ENCODE measurements around the gene RREB1. TPM values are rescaled to one million over a fixed set of nuclear protein-coding genes. Genes with fewer than 3 reads are reported as not detected.
A peak's percentile ranks its signal among the peaks of the same experiment; 100 is the strongest.

RREB1 gene
- total and polyA plus RNA-seq, 2 experiments from 2014 or later = 8.5 to 25.5 TPM

DNA sequence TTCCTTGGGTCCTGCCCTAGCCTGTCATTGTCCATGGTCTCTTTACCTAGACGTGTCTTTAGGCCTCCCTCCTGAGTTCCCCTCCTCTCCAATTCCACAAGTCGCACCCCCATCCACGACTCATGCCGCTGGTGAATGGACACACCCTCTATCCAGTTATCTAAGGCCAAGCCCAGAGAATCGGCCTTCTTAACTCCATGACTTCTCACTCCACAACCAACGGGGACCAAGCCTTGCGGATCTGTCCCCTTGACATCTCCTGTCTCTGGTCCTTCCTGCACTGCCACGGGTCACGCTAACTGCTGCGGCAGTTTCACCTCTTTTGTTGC is 7.0 kb upstream of the RREB1 start:
- Mint-ChIP-seq H3K27ac (no peak overlapping the region), H3K36me3 (ENCODE audit: low read depth) (no peaks in the 10 kb centered on the region; the same call in 2 of the 3 replicates), H3K4me1 (peaks cover 23% of the 10 kb centered on the region), H3K4me3 (no peak overlapping the region), H3K9me3 (no peaks in the 10 kb centered on the region), H3K27me3 (ENCODE audit: insufficient read depth, low read depth, poor library complexity) (peaks cover 4% of the 10 kb centered on the region)
- ATAC-seq (no peak), DNase-seq (ENCODE audit: low spot score) (no peak)
- Histone ChIP-seq H3K4me3 (no peak overlapping the region), H3K27ac (ENCODE audit: low read depth) (no peak overlapping the region), H3F3A (replicated peaks; ENCODE audit: low read depth) (no peaks in the 10 kb centered on the region), H4K20me1 (replicated peaks; ENCODE audit: insufficient read depth) (no peaks in the 10 kb centered on the region), H3K4me1 (ENCODE audit: insufficient read depth) (0 out of 2 replicates have a peak, but pooled peaks cover 6% of the 10 kb centered on the region), H2AFZ (peak overlapping the region; percentile 14; the same call in 1 of the 2 replicates), H3K9me2 (ENCODE audit: insufficient read depth) (no peaks in the 10 kb centered on the region), H3K4me2 (no peak overlapping the region), H3K27me3 (ENCODE audit: insufficient read depth) (peaks cover 10% of the 10 kb centered on the region), H3K79me2 (replicated peaks; ENCODE audit: insufficient read depth) (no peaks in the 10 kb centered on the region), H3K36me3 (ENCODE audit: insufficient read depth) (no peaks in the 10 kb centered on the region)
- TF ChIP-seq POLR2AphosphoS5 (IDR thresholded peaks at IDR 0.05; ENCODE audit: low read depth) (no peak), JUNB (IDR thresholded peaks at IDR 0.05; ENCODE audit: unreplicated experiment) (no peak), CREB1 (CRISPR knock-in tag; IDR thresholded peaks at IDR 0.05; ENCODE audit: low read depth) (no peak), EZH2 (IDR thresholded peaks at IDR 0.05; ENCODE audit: low read depth, unreplicated experiment) (no peak), NANOG (IDR thresholded peaks at IDR 0.05; ENCODE audit: borderline replicate concordance) (no peak), EZH2phosphoT487 (IDR thresholded peaks at IDR 0.05; ENCODE audit: unreplicated experiment) (no peak), STAT1 (IDR thresholded peaks at IDR 0.05; ENCODE audit: unreplicated experiment) (no peak), ZNF331 (CRISPR knock-in tag; IDR thresholded peaks at IDR 0.05; ENCODE audit: low read depth) (no peak), ETS1 (IDR thresholded peaks at IDR 0.05) (no peak), ZNF114 (CRISPR knock-in tag; IDR thresholded peaks at IDR 0.05) (no peak)
- TF ChIP-seq, protein P1, sequence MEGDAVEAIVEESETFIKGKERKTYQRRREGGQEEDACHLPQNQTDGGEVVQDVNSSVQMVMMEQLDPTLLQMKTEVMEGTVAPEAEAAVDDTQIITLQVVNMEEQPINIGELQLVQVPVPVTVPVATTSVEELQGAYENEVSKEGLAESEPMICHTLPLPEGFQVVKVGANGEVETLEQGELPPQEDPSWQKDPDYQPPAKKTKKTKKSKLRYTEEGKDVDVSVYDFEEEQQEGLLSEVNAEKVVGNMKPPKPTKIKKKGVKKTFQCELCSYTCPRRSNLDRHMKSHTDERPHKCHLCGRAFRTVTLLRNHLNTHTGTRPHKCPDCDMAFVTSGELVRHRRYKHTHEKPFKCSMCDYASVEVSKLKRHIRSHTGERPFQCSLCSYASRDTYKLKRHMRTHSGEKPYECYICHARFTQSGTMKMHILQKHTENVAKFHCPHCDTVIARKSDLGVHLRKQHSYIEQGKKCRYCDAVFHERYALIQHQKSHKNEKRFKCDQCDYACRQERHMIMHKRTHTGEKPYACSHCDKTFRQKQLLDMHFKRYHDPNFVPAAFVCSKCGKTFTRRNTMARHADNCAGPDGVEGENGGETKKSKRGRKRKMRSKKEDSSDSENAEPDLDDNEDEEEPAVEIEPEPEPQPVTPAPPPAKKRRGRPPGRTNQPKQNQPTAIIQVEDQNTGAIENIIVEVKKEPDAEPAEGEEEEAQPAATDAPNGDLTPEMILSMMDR (conservative IDR thresholded peaks at IDR 0.05; ENCODE audit: low read depth in 2 of 2) = no peak

GRCh38 chr6:7101290-7101689 is 6.5 kb upstream of the RREB1 start:
- Histone ChIP-seq H3K79me2 (replicated peaks; ENCODE audit: insufficient read depth) (no peaks in the 10 kb centered on the region), H4K20me1 (replicated peaks; ENCODE audit: insufficient read depth) (no peaks in the 10 kb centered on the region), H2AFZ (no peak overlapping the region), H3K27me3 (ENCODE audit: insufficient read depth) (peaks cover 15% of the 10 kb centered on the region), H3F3A (replicated peaks; ENCODE audit: low read depth) (no peaks in the 10 kb centered on the region), H3K4me3 (no peak overlapping the region), H3K36me3 (ENCODE audit: insufficient read depth) (no peaks in the 10 kb centered on the region), H3K4me1 (ENCODE audit: insufficient read depth) (peaks cover 9% of the 10 kb centered on the region), H3K9me2 (ENCODE audit: insufficient read depth) (no peaks in the 10 kb centered on the region), H3K4me2 (no peak overlapping the region), H3K27ac (ENCODE audit: low read depth) (no peak overlapping the region)
- DNase-seq (ENCODE audit: low spot score) (no peak), ATAC-seq (no peak)
- Mint-ChIP-seq H3K36me3 (ENCODE audit: low read depth) (no peaks in the 10 kb centered on the region; the same call in 2 of the 3 replicates), H3K4me1 (peaks cover 28% of the 10 kb centered on the region), H3K9me3 (no peaks in the 10 kb centered on the region), H3K27ac (no peak overlapping the region), H3K4me3 (no peak overlapping the region), H3K27me3 (ENCODE audit: insufficient read depth, low read depth, poor library complexity) (peaks cover 7% of the 10 kb centered on the region)
- TF ChIP-seq, protein P2, sequence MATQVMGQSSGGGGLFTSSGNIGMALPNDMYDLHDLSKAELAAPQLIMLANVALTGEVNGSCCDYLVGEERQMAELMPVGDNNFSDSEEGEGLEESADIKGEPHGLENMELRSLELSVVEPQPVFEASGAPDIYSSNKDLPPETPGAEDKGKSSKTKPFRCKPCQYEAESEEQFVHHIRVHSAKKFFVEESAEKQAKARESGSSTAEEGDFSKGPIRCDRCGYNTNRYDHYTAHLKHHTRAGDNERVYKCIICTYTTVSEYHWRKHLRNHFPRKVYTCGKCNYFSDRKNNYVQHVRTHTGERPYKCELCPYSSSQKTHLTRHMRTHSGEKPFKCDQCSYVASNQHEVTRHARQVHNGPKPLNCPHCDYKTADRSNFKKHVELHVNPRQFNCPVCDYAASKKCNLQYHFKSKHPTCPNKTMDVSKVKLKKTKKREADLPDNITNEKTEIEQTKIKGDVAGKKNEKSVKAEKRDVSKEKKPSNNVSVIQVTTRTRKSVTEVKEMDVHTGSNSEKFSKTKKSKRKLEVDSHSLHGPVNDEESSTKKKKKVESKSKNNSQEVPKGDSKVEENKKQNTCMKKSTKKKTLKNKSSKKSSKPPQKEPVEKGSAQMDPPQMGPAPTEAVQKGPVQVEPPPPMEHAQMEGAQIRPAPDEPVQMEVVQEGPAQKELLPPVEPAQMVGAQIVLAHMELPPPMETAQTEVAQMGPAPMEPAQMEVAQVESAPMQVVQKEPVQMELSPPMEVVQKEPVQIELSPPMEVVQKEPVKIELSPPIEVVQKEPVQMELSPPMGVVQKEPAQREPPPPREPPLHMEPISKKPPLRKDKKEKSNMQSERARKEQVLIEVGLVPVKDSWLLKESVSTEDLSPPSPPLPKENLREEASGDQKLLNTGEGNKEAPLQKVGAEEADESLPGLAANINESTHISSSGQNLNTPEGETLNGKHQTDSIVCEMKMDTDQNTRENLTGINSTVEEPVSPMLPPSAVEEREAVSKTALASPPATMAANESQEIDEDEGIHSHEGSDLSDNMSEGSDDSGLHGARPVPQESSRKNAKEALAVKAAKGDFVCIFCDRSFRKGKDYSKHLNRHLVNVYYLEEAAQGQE (IDR thresholded peaks at IDR 0.05; ENCODE audit: unreplicated experiment) = no peak

All from GM23338 (cell line).